GM21447 (cell line): Measurements from ENCODE around the gene GULP1.

ENCODE experiments used
- ATAC-seq: cut with Tn5 transposase; IDR thresholded peaks from one replicate; pipeline ENCODE4 v1.9.1; 2021; ENCODE audit not compliant: unreplicated experiment

Gene GULP1

DNA sequence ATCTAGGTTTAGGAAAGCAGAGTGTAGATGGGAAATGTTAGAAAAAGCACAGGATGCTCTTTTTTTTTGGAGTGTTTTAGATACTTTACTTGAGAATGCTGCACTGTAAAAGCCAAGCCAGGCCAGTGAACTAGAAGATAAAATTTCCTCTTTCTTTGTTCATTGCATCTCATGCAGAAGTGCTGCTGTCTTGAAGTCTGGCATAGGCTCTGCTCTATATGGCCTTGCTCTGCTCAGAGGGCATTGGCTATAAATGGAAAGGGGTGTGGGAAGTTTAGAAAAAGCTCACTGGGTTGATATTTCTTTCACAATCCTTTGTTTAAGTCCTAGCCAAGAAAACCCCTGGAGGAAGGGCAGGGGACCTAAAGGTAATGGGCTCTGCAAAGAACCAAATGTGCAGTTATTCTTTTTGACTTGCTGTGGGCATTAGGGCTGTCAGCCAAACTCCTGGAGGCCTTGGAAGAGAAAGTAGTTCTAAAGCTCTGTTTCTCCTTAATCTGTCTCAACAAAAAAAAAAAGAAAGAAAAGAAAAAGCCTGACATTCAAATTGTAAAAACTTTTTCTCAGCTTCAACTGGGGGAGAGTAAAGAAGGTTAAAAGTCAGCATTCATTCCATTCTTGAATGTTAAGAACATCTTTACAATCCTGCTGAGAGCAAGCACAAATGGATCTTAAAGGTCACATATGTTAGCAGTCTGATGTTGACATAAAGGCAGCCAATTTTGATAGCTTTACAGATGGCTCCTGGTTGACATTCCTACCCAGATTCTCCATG lies 338.3 kb downstream of the GULP1 start:
- ATAC-seq = no peak

DNA sequence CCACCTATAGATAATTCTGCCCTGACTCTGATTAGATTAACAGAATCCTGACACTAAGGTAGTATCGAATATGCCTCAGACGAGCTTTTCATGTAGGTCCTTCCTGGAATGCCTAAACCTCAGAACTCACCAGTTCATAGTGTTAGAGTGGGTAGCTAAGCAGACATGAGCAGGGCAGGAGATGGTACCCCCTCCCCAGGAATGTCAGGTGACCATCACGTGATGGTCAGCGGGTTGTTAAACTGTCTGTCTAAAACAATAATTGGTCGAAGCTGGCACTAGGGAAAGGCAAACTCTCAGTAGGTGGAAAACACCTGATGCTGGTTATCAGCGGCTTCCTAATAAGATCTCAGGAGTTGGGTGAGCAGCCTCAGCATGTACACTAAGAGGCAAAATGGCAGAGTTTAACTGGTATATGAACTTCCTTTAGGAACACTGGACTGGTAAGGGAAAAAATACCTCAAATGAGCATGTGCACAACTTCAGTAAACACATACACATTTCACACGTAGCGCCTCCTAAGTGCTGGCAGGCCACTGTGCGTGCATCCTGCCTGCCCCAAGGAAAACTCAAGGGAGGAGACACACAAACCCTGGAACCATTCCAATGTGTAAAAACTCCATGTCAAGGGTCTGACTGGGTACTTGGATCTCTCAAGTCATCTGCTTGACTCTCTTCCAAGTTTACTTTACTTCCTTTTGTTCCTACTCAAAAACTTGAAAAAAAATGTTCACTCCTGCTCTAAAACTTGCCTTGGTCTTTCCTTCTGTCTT lies 339.5 kb downstream of the GULP1 start:
- no peak for ATAC-seq

DNA sequence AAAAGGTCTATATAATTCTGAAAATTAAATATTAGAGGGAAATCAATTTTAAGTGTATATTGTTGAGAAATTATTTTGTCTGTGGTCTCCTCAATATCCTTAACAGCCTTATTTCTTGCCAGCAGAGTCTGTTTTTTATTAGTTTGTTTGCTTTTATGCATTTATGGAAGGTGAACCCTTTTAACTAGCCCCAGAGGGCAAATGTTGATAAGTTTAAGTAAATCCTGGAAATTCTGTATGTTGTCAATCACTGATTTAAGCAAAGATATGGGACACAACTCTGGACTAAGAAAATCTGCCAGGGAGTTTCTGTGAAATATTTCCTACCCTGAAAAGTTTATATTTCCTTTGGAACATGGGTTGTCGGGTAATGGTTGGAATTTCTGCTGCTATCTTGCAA lies 343.0 kb downstream of the GULP1 start:
- no peak for ATAC-seq
